Fibroblast of the aortic adventitia (primary cell): ENCODE measurements around the gene ZMYND12. TPM values are rescaled to one million over a fixed set of nuclear protein-coding genes. Genes with fewer than 3 reads are reported as not detected.
"Not testable (repeated sequence)": the region's sequence is repeated elsewhere in the genome, so short reads cannot be mapped to it uniquely, and the experiment has no call there.

Experiments
- DNase-seq: peaks from one replicate; pipeline ENCODE4 v3.0.0-alpha.2; 2010; ENCODE audit warnings: low read depth
- H3K4me3 ChIP-seq: 2 replicates; pipeline ENCODE4 v1.5.1; 2011; ENCODE audit warnings: low read depth, mild to moderate bottlenecking, control low read depth, low read length, moderate library complexity
- total RNA-seq: library from RNA; depleted of rRNA; stranded (reverse); fragments of >200 nt; gene quantifications from 2 replicates; pipeline ENCODE4 v1.2.3, GENCODE V29; 2012; ENCODE audit warnings: low replicate concordance
- TF ChIP-seq, protein P1 (sequence below): IDR thresholded peaks from 2 replicates; pipeline ENCODE4 v1.5.1; 2011; ENCODE audit warnings: mild to moderate bottlenecking, low read length, control low read depth, inconsistent platforms; ENCODE audit not compliant: insufficient read depth

ZMYND12 gene
- total RNA-seq, 1 donor: 1.6 TPM

DNA sequence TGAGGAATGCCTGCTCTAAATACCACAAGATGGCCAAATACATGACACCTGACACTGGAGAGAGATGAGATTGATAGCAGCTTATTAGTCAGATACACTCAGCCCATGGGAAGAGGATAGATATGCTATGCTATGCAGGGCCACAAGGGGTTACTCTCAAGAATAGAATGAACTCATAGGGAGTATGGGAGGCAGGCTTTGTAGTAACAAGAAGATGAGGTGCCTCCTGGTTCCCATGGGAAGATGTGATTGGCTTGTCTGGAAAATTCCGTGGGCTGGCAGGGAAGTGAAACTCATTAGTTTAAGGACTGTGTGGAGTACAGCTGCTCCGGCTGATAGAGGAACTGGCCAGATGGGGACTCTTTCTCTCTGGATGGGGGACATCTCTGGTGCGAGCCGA is 23.8 kb upstream of the ZMYND12 start:
- H3K4me3 ChIP-seq: no peak overlapping the region
- TF ChIP-seq, protein P1, sequence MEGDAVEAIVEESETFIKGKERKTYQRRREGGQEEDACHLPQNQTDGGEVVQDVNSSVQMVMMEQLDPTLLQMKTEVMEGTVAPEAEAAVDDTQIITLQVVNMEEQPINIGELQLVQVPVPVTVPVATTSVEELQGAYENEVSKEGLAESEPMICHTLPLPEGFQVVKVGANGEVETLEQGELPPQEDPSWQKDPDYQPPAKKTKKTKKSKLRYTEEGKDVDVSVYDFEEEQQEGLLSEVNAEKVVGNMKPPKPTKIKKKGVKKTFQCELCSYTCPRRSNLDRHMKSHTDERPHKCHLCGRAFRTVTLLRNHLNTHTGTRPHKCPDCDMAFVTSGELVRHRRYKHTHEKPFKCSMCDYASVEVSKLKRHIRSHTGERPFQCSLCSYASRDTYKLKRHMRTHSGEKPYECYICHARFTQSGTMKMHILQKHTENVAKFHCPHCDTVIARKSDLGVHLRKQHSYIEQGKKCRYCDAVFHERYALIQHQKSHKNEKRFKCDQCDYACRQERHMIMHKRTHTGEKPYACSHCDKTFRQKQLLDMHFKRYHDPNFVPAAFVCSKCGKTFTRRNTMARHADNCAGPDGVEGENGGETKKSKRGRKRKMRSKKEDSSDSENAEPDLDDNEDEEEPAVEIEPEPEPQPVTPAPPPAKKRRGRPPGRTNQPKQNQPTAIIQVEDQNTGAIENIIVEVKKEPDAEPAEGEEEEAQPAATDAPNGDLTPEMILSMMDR: peak; percentile 4
- DNase-seq: no peak

DNA sequence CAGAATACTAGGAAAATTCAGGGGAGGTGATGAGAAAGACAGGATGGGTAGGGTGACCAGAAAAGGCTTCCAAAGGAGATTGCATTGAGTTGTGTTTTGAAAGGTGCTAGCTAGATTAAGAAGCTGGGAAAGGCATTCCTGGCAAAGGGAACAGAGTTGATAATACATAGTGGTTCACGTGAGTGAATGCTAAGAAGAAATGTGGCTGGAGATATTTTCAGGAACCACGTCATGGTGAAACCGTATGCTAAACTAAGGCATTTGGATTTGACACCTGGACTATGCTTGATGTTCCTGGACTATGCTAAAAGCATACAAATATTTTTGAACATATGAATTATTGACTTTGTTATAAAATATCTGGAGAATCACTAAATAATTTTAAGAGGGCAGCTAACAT is 22.0 kb upstream of the ZMYND12 start:
- H3K4me3 ChIP-seq: no peak overlapping the region
- no peak for DNase-seq
- TF ChIP-seq, protein P1: no peak

DNA sequence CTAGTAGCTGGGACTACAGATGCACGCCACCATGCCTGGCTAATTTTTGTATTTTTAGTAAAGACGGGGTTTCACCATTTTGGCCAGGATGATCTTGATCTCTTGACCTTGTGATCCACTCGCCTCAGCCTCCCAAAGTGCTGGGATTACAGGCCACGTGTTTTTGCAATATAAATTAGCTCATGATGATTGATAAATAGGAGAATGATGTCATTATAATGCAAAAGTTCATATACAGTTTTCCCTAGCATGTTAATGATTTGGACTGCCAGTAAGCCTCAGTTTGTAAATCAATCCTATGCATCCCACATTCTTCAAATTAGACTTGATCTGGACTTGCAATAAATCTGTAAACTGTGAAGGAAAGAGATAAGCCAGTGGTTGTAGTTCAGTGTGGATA is 21.5 kb upstream of the ZMYND12 start:
- DNase-seq: not testable (repeated sequence)

DNA sequence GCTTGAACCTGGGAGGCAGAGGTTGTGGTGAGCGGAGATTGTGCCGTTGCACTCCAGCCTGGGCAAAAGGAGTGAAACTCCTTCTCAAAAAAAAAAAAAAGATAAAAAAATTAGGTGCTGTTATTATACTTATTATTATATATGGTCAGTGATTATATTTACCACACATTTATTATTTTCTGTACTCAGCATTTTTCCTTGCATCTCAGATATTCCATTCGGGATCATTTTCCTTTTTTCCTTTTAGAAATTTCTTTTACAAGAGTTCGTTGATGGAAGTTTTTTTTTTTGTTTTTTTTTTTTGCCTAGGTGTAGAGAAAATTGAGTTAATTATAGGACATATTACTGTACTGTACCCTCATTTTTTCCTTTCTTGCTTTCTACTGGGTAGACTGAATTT is 20.8 kb upstream of the ZMYND12 start:
- TF ChIP-seq, protein P1: no peak
- H3K4me3 ChIP-seq: no peak overlapping the region
- no peak for DNase-seq

More for the DNA sequence above, 21.5 kb upstream of the ZMYND12 start:
- not testable (repeated sequence) for H3K4me3 ChIP-seq

DNA sequence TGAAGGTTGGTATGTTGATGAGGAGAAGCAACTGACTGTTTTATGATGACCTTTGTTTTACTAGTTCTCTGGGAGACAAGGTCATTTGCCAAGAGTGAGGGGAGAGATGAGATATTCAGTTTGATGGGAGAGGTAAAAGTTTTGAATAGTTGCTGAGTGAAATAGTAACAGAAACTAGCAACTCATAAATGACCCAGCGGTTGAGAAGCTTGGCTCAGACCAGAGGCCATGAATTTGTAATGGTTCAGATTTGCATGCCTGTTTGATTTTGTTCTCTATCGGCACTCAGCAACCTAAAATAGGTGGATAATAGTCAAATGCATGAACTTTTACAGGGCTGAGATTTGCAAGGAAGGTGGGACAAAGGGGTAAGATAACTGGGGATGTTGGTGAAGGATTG is 13.9 kb upstream of the ZMYND12 start:
- TF ChIP-seq, protein P1: no peak
- DNase-seq: no peak
- no peak overlapping the region for H3K4me3 ChIP-seq

DNA sequence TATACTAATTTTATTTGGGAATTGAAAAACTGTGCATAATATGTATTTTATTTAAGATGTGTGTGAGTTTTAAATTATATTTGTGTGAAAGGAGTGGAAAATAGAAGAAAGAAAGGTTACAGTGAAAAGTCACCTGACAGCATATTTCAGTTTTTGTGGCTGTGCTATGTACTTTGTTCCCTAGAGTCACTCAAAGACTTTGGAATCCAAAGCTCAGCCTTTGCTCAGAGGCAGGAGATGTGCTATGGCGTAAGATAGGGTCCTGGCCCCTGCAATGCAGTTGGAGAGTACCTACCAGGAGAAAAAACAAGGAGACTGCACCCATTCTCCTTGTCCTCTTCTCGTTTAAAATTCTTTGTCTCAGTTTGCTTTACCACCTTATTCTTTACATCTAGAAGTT is 10.2 kb upstream of the ZMYND12 start:
- TF ChIP-seq, protein P1: no peak

DNA sequence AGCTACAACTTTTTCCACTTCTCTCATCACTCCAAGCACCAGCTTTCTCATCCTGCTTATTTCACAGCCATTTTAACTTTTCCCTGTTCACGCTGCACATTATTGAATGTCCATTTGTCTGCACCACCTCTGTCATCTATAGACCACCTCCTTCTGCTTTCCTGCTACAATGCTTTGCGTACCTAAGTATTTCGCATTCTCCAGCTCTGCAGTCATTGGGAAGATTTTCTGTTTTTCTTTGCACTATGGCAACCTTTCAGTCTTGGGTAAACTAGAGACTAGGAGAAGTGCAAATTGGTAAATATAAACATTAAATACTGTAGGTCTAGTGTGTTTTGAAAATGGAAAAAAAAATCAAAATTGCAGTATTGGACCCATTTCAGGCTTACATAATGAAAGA is 8.1 kb upstream of the ZMYND12 start:
- H3K4me3 ChIP-seq: peak overlapping the region; percentile 82
- no peak for DNase-seq
- TF ChIP-seq, protein P1: no peak

More for the DNA sequence above, 10.2 kb upstream of the ZMYND12 start:
- DNase-seq: no peak
- no peak overlapping the region for H3K4me3 ChIP-seq
